ENCODE measurements around the gene GDF3. TPM values are rescaled to one million over a fixed set of nuclear protein-coding genes. Genes with fewer than 3 reads are reported as not detected.
"Not testable (repeated sequence)": the region's sequence is repeated elsewhere in the genome, so short reads cannot be mapped to it uniquely, and the experiment has no call there.

The GDF3 gene
- not detected for total RNA-seq

DNA sequence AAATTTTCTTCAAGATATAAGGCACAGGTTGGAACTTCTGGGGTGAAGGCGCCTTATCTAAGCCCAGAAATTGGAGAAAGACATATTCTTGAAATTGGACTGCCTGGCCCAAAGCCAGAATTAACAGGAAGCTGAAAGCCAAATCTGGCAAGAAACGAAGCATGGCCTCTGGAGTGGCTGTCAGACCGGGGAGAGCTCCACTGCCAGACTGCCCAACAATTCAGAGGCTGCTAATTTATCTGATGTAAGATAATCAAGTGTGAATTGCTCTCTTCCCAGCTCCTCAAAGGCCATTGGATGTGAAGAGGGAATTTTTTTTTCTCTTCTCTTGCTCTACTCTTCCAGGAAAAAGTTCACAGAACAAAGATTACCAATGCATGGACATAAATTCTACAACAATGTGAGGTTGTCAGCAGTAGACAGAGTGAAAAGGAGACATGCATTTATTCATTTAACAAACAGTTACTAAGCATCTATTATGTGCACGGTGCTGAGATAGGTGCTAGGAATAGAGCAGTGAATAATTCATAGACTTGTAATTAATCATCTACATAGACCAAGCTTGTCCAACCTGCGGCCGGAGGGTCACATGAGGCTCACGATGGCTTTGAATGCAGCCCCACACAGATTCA, at the start of gene GDF3:
GDF3 (minus strand) TSS at position 210 of the 632 bp plus-strand sequence; CDS start at position 163, 47 bp downstream.
- Mint-ChIP-seq H3K4me1 (ENCODE audit: low read depth) (peaks cover 7% of the 10 kb centered on the region), H3K4me3 (no peak within 1 kb of the TSS), H3K27me3 (ENCODE audit: low read depth) (peaks cover 9% of the 10 kb centered on the region), H3K36me3 (ENCODE audit: insufficient read depth) (no peaks in the 10 kb centered on the region), H3K9me3 (no peaks in the 10 kb centered on the region)
- ATAC-seq (no peak), DNase-seq (no peak)

DNA sequence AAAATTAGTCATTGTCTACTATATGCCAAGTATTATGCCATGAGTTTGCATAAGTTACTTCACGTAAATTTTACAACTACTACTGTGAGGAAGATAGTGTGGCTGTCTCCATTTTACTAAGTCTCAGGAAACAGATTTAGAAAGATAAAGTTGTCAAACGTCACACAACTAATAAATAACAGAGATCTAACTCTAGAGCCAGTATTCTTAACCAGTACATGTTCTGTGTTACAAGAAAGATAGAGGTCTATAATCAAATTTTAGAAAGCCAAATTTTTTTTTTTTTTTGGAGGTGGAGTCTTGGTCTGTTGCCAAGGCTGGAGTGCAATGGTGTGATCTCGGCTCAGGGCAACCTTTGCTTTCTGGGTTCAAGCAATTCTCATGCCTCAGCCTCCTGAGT, 37.4 kb upstream of the GDF3 start:
- no peak for DNase-seq
- H3K27me3 Mint-ChIP-seq (ENCODE audit: low read depth): peaks cover 2% of the 10 kb centered on the region
- no peaks in the 10 kb centered on the region for H3K9me3 Mint-ChIP-seq
- no peaks in the 10 kb centered on the region for H3K4me1 Mint-ChIP-seq (ENCODE audit: low read depth)
- H3K4me3 Mint-ChIP-seq: no peak overlapping the region
- ATAC-seq: no peak
- H3K36me3 Mint-ChIP-seq (ENCODE audit: insufficient read depth): no peaks in the 10 kb centered on the region

DNA sequence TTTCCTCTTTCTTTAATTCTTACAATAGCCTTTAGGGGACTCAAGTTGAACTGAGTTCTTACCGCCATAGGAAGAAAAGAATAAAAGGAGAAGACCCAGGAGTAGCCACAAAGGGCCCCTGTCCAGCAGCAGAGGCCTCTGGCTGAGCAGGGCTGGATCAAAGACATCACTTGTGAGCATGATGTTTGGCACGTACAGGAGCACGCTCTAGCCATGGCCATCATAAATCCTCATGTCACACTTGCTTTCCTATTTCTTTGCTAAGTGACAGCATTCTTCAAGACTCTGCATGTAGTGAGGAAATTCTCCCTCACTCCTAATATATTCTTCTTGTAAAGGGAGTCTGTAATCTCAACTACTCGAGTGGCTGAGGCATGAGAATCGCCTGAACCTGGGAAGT, 35.9 kb upstream of the GDF3 start:
- H3K36me3 Mint-ChIP-seq (ENCODE audit: insufficient read depth): no peaks in the 10 kb centered on the region
- no peak overlapping the region for H3K4me3 Mint-ChIP-seq
- no peaks in the 10 kb centered on the region for H3K9me3 Mint-ChIP-seq
- ATAC-seq: no peak
- peaks cover 2% of the 10 kb centered on the region for H3K27me3 Mint-ChIP-seq (ENCODE audit: low read depth)
- DNase-seq: no peak
- no peaks in the 10 kb centered on the region for H3K4me1 Mint-ChIP-seq (ENCODE audit: low read depth)

GRCh38 chr12:7730984-7731383, 35.4 kb upstream of the GDF3 start:
- not testable (repeated sequence) for H3K4me1 Mint-ChIP-seq (ENCODE audit: low read depth); H3K4me3 Mint-ChIP-seq; H3K27me3 Mint-ChIP-seq (ENCODE audit: low read depth); H3K9me3 Mint-ChIP-seq; H3K36me3 Mint-ChIP-seq (ENCODE audit: insufficient read depth); ATAC-seq; DNase-seq

DNA sequence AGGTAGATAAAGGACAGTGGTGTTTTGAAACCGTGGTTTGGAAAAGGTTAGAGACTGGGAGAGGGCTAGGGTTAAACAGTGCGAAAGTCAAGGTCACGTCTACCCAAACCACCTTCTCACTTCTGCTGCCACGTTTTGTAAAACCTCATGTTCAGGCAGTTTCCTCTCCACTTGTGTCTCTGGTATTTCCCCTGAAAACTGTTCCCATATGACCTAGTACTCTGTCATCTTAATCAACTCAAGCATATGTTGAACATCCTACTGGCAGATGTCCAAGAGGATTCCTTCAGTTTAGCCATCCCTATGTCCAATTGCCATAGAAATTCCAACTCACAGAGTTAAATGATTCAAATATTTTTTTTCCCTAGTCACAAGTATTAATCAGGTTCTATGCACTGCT, 34.2 kb upstream of the GDF3 start:
- Mint-ChIP-seq H3K27me3 (ENCODE audit: low read depth) (peaks cover 7% of the 10 kb centered on the region), H3K4me3 (no peak overlapping the region), H3K4me1 (ENCODE audit: low read depth) (no peaks in the 10 kb centered on the region), H3K36me3 (ENCODE audit: insufficient read depth) (no peaks in the 10 kb centered on the region), H3K9me3 (no peaks in the 10 kb centered on the region)
- DNase-seq (no peak), ATAC-seq (no peak)

DNA sequence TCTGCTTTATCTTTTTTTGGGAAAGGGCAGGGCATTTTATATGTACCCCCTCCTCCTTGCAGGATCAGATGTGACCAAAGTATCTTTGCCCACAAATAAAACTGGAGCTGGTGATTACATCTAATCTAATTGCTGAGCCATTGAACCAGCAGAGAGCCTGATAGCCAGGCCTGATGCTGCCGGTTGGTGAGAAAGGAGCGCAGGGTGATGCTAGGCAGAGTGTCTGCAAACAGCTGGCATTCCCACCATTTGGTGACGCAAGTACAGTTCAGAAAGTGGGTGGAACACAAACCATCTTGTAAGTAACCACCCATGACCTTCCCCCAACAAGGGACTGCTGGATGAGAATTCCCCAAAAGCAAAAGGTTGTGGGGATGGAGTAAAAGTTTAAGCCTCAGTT, 28.4 kb upstream of the GDF3 start:
- no peak for ATAC-seq
- H3K36me3 Mint-ChIP-seq (ENCODE audit: insufficient read depth): no peaks in the 10 kb centered on the region
- no peak for DNase-seq
- no peaks in the 10 kb centered on the region for H3K9me3 Mint-ChIP-seq
- H3K27me3 Mint-ChIP-seq (ENCODE audit: low read depth): peaks cover 8% of the 10 kb centered on the region
- no peaks in the 10 kb centered on the region for H3K4me1 Mint-ChIP-seq (ENCODE audit: low read depth)
- H3K4me3 Mint-ChIP-seq: no peak overlapping the region

DNA sequence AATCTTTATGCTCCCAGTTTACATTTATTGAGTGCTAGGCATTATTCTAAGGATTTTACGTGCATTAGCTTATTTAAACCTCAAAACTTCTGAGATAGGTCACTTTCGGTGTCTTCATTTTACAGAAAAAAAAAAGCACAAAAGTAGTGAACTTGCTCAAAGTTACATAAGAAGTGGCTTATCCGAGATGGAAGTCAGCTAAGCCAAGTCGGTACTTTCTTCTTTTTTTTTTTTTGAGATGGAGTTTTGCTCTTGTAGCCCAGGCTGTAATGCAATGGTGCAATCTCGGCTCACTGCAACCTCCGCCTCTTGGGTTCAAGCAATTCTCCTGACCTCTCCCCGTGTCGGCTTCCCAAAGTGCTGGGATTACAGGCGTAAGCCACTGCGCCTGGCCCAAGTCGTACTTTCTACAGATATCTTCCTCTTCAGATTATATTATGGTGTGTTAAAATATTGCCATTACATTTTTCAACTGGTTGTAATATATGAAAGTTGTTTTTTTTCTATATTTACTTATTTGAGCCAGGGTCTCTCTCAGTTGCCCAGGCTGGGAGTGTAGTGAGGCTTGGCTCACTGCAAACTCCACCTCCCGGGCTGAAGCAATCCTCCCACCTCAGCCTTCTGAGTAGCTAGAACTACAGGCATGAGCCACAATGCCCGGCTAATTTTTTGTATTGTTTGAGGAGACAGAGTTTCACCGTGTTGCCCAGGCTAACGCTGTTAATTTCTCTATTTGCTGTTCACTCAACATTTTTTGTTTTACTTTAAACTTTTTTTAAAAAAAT, 24.6 kb upstream of the GDF3 start:
- no peaks in the 10 kb centered on the region for H3K36me3 Mint-ChIP-seq (ENCODE audit: insufficient read depth)
- H3K4me3 Mint-ChIP-seq: no peak overlapping the region
- DNase-seq (no peak), ATAC-seq (no peak)
- peaks cover 9% of the 10 kb centered on the region for H3K27me3 Mint-ChIP-seq (ENCODE audit: low read depth)
- no peaks in the 10 kb centered on the region for H3K9me3 Mint-ChIP-seq
- no peaks in the 10 kb centered on the region for H3K4me1 Mint-ChIP-seq (ENCODE audit: low read depth)

GRCh38 chr12:7716381-7716780, 20.8 kb upstream of the GDF3 start:
- H3K27me3 Mint-ChIP-seq (ENCODE audit: low read depth): peaks cover 15% of the 10 kb centered on the region
- no peak for DNase-seq
- no peak for ATAC-seq
- no peaks in the 10 kb centered on the region for H3K4me1 Mint-ChIP-seq (ENCODE audit: low read depth)
- H3K9me3 Mint-ChIP-seq: no peaks in the 10 kb centered on the region
- H3K36me3 Mint-ChIP-seq (ENCODE audit: insufficient read depth): no peaks in the 10 kb centered on the region
- H3K4me3 Mint-ChIP-seq: no peak overlapping the region

DNA sequence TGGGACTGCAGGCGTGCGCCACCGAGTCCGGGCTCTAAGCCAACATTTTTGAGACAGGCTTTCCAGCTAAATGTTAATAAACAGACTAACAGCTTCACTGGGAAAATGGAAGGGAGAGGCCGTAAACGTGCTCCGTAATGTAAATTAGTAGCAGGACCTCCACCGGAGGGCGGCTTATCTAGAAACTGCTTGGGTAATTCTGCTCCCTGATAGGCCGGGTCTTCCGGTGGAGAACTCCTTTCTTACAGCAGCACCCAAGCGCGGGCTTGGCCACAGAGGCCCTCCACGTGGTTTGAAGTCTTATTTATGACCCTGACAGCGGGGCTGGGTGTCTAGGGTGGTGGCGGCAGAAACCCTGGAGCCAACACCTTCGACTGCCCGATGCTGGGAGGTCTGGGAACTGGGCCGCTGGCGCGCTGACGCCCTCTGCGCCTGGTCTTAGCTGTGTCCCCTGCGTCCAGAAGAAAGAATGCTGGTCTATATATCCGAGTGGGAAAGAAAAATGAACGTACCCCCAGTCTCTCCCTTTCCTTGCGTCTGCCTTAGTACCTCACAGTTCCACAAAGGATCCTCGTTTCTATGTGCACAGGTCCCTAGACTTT, 17.4 kb upstream of the GDF3 start:
- Mint-ChIP-seq H3K4me1 (ENCODE audit: low read depth) (no peaks in the 10 kb centered on the region), H3K36me3 (ENCODE audit: insufficient read depth) (no peaks in the 10 kb centered on the region), H3K4me3 (no peak overlapping the region), H3K27me3 (ENCODE audit: low read depth) (peaks cover 8% of the 10 kb centered on the region), H3K9me3 (no peaks in the 10 kb centered on the region)
- ATAC-seq (no peak), DNase-seq (no peak)

- Mint-ChIP-seq H3K4me1 (ENCODE audit: low read depth) (no peaks in the 10 kb centered on the region), H3K27me3 (ENCODE audit: low read depth) (peaks cover 8% of the 10 kb centered on the region), H3K4me3 (no peak within 1 kb of the TSS), H3K9me3 (no peaks in the 10 kb centered on the region), H3K36me3 (ENCODE audit: insufficient read depth) (no peaks in the 10 kb centered on the region)
- DNase-seq (no peak), ATAC-seq (no peak)
Observed at GRCh38 chr12:7711133-7711532, 15.6 kb upstream of the GDF3 start, which contains the start of gene DPPA3. Gene DPPA3 (plus strand): TSS chr12:7711433. CDS start chr12:7711571, 138 bp downstream.

- DNase-seq (no peak), ATAC-seq (no peak)
- H3K27me3 Mint-ChIP-seq (ENCODE audit: low read depth): peaks cover 6% of the 10 kb centered on the region
- H3K4me1 Mint-ChIP-seq (ENCODE audit: low read depth): no peaks in the 10 kb centered on the region
- H3K9me3 Mint-ChIP-seq: no peaks in the 10 kb centered on the region
- no peak overlapping the region for H3K4me3 Mint-ChIP-seq
- no peaks in the 10 kb centered on the region for H3K36me3 Mint-ChIP-seq (ENCODE audit: insufficient read depth)
Observed at GRCh38 chr12:7709969-7710675, 14.5 kb upstream of the GDF3 start.

GRCh38 chr12:7705846-7706245, 10.3 kb upstream of the GDF3 start:
- Mint-ChIP-seq H3K36me3 (ENCODE audit: insufficient read depth) (no peaks in the 10 kb centered on the region), H3K27me3 (ENCODE audit: low read depth) (no peaks in the 10 kb centered on the region), H3K4me1 (ENCODE audit: low read depth) (no peaks in the 10 kb centered on the region), H3K4me3 (no peak overlapping the region), H3K9me3 (no peaks in the 10 kb centered on the region)
- DNase-seq (no peak), ATAC-seq (no peak)

DNA sequence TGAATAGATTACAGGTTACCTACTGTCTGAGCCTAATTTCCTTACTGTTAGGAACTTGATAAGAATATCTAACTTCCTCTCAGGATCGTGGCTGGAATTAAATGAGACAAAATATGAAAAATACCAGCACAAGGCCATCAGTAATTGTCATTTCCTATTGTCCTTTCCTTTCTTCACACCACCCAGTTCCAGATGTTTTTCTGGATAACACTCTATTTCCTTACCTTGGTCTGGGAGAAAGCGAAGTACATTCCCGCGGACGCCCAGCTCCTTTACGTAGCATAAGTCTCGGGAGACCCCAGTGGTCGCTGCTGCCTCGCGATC, 376 bp downstream of the GDF3 start:
- H3K27me3 Mint-ChIP-seq (ENCODE audit: low read depth): peaks cover 9% of the 10 kb centered on the region

DNA sequence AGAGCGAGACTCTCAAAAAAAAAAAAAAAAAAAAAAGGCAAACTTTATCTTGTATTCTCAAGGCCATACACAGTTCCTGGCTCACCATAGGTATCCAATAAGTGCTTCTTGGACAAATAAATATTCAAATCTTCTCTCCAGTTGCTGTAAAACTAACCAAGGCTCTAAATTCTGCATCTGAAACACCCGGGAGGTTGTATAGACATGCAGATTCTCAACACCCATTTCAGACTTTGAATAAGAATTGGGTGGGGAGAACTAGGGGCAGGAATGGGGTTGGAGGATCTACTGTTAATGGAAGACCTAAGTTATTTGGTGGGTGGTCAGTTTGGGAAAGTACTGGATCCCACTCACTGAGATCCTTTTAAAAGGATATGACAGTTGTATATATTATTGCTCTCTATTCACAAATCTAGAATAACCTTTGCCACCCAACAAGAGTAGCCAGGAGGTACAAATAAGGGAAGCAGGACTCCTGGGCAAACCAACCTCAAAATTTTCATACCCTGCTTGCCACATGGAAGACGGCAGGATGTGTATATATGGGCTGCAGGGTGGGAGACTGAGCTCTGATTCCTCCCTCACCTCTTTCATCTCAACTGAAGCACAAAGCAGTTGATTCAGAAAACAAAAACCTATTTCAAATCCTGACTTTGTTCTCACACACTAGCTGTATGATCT, 879 bp downstream of the GDF3 start:
- H3K4me3 Mint-ChIP-seq: no peak overlapping the region
- H3K36me3 Mint-ChIP-seq (ENCODE audit: insufficient read depth): no peaks in the 10 kb centered on the region
- H3K4me1 Mint-ChIP-seq (ENCODE audit: low read depth): peaks cover 7% of the 10 kb centered on the region
- ATAC-seq: no peak
- H3K27me3 Mint-ChIP-seq (ENCODE audit: low read depth): peaks cover 9% of the 10 kb centered on the region
- no peaks in the 10 kb centered on the region for H3K9me3 Mint-ChIP-seq
- no peak for DNase-seq

More for the DNA sequence above, 376 bp downstream of the GDF3 start:
- DNase-seq: no peak
- Mint-ChIP-seq H3K9me3 (no peaks in the 10 kb centered on the region), H3K4me3 (no peak overlapping the region), H3K4me1 (ENCODE audit: low read depth) (peaks cover 7% of the 10 kb centered on the region), H3K36me3 (ENCODE audit: insufficient read depth) (no peaks in the 10 kb centered on the region)
- no peak for ATAC-seq

Data from activated T-cell treated with anti-CD3 and anti-CD28 coated beads, Interleukin-2, amount 50 U/mL, for 4 hours (primary cell).